GM11168 (cell line): ENCODE measurements around the gene PGGT1B.

ENCODE experiments used
- in situ Hi-C: fragments of 300-500 bp; cut with MboI; formaldehyde crosslinking; loops from one replicate; pipeline ENCODE4 v1.12.0; 2022; ENCODE audit warnings: low sequenced_read_pairs; ENCODE audit not compliant: unreplicated experiment

PGGT1B gene

DNA sequence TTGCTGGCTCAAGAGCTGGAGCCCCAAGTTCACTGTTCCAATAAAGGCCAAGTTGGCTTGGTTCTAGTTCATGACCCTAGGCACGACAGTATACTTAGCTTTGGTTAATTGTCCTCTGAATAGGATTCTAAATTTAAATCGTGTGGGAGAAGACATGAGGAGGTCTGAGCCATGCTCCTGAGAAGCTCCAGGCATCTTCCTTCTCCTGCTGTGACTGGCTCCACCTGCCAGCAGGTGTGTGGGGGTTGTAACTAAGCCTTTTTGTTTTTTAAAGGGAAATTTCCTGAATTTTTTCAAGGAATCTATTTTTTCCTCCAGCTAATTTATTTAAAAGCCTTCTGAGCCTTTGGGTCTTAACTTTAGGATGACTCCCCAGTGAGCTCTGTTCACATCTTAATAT, 72.8 kb downstream of the PGGT1B start:
- in situ Hi-C loops: no loop called here

DNA sequence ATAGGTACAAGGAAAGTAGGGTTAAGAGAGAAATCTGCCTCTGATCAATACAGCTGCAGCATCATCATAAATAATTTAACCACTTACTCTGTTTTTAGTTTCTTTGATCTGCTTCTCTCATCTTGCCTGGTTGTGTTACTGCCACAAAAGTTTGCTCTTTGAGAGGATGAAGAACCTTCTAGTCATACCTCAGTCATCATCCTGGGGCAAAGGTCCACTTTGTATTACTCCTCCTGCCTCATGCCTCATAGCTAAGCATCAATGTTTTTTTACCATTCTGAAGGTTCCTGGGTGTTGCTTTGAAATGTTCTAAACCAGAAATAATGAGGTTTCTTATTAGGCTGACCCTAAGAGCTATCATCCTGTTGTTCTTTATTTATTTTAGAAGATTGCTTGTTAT, 75.9 kb downstream of the PGGT1B start:
- in situ Hi-C loops: no loop called here

DNA sequence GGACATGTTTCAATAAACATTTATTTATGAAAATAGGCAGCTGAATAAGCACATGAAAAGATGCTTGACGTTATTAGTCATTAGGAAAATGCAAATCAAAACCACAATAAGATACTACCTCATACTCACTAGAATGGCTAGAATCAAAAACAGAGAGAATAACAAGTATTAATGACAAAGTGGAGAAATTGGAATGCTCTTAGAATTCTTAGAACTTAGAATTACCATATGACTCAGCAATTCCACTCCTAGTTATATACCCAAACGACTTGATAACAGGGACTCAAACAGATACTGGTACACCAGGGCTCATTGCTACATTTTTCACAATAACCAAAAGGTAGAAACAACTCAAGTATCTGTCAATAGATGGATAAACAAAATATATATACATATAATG, 77.9 kb downstream of the PGGT1B start:
- in situ Hi-C loops: no loop called here

DNA sequence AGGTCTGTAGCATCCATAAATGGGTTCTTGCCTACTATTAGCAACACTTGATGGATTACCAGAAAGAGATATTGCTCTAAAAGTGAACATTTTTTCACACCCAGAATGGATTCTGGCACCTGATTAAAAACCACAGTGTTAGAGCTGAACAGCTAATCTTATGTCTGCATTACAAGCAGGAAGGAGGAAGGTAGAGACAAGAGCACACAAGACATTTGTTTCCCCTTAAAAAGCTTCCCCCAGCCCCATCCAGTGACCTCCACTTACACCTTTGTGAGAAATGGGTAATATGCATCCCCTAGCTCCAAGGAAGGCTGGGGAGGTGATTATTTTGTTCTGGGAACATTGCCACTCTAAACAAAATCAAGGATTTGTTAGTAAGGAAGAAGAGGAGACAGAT, 80.9 kb downstream of the PGGT1B start:
- in situ Hi-C loops: no loop called here

DNA sequence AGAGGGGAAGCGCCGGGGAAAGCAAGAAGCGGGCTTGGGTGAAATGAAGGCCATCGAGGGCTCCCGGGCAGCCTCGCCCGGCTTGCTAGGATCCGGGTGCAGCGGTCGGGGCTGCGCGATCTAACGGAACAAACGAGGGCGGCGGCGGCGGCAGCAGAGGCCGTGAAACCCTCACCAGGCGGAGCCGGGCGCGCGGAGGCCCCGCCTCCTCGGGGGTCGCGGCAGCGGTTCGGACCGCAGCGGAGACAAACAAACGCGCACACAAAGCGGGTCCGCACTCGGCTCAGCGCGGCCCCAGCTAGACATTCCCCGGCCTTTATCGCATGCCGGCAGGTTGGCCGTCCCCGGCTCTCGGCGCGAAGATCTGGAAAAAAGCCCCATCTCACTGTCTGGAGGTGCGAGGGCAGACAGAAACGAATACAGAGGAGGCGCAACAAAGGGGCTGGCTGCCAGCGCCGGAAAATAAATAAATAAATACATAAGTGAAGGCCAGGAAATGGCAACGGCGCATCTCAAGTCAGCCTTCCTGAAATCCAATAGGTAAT, 82.4 kb downstream of the PGGT1B start:
- in situ Hi-C loops: no loop called here

DNA sequence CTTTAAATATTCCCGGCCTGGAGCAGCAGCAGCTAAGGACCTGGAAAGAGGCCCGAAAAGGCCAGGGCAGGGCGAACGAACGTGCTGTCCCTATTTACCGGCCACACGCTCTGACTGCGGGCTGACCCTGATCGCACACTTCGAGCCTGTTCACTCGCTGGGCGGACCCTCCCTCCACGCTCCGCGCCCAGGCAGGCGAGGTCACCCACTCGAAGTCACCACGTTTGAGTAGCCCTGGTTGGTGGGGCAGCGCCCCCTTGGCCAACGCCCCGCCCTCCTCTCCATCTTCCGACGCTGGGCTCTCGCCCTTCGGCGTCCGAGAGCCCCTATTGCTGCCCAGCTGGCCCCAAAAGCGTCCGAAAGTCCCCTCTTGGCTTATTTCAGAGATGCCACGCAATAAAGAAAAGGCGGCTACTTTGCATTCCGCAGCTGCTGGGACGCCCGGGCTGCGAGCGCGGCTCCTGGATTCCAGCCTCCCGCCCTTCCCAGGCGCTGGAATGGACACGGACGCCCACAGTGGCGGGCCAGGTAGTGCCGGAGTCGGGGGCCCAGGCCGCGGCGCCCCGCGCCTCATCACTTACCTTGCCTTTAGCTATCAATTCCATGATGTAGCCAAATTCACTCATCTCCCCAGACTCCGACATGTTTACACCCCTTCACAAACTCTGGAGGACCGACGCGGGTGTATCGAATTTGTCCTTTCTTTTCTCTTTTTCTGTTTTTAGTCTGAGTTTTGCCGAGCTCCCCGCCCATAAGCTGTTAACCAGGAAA, 83.1 kb downstream of the PGGT1B start:
- in situ Hi-C loops: no loop called here

DNA sequence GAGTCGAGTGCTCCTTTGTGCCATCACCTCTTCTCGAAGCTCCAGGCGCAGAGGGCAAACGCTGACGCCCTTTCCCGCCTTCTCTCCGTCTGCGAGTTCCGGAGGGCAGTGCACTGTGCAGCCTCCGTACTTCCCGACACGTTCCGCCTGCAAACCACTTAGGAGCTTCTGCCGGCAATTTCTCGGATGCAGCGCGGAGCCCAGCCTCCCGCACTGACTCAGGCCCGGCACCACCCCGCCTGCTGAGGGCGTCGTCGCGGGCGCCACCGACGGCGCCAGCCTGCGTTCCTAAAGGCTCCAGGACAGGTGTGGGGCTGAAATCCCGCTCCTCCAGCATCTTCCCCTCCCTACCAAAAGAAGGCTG, 83.7 kb downstream of the PGGT1B start:
- in situ Hi-C loops: no loop called here

DNA sequence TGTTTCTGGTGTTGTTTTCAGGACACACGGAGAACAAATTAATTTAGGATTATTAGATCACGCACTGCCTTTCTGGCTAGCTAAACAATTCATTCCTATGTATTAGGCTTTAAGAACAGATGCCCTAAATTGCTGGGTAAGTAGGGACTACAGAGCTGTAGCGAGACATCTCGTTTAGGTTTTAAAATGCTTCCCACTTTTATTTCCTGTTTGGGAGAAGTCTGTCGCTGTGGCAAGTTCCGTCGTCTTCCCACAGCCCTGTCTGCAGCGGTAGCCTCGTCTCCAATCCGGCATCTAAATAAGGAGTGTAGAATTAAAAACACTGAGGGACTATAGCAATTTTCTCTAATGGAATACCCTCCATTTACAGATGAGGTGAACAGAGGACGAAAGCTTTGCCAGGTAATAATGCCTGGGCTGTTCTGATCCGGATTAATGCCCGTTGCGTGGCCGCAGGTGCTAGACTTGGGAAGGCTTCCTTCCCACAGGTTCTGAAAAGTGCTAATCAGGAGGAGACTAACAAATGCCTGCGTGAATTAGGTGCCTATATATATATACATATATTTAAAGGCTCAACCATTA, 91.7 kb downstream of the PGGT1B start:
- in situ Hi-C loops: no loop called here

DNA sequence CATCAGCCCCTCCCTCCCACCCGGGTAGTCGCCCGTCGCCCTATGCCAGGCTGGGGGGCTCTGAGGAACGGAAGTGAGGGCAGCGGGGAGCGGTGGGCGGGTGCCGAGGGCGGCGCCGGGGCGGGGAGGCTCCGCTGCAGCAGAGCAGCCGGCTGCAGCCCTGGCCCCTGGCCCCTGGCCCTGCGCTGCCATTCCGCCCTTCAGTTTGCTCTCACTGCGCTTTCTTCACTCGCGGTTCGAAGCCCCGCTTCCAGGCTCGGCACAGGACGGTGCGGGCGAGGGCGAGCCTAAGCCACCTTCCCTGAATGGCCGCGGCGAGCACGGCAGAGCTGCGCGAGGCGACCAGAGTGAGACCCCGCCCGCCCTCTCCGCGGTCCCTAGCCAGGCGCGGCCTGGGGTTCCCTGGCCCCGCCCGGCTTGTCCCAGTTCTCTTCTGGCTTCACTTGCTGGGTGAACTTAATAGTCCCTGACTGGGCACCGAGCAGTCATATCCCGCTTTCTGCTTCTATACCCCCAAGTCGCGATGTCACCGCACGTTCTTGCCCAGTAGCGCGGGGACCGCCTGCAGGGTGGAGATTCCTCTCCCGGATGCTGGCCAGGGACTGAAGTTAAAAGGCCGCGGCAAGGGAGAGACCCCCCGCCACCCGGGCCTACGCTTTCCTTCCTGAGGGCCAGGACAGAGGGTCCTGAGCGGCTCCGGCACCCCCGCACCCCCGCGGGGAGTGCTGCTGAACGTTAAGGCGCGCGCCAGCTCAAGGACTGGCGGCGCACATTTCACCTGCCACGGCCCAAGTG, 92.3 kb downstream of the PGGT1B start:
- in situ Hi-C loops: no loop called here

DNA sequence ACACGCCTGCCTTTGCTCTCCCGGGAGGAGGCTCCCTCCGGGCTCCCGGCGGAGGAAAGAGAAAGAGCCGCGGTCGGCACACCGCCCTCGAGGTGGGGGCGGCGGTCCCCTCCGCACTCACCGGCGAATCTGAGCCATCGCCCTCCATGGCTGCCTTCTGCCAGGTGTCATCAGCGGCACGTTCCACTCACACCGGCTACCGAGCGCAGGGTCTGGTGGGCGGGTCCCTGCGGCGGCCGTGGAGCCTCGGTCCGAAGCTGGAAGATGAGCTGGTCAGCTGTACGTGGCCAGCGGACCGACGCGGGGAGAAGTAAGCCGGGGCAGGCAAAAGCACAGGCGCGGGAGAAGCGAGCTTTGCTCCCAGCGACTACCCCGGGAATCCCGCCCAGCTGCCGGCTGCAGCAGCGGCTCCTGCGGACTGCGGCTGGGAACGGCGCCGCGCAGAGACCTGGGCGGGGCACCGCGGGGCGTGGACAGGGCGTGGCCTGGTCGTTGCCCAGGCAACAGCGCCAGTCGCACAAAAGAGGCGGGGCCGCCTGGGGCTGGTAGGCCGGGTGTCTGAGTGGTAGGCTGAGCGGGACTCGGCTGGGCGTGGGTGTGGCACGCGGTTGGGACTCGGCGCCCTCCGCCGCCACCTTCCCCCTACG, 93.1 kb downstream of the PGGT1B start, which contains the start of gene TRIM36:
Gene TRIM36, minus strand, starts transcription at position 422 of the 647 bp plus-strand sequence. Its CDS starts 274 bp downstream, at position 148.
- in situ Hi-C loops: no loop called here

DNA sequence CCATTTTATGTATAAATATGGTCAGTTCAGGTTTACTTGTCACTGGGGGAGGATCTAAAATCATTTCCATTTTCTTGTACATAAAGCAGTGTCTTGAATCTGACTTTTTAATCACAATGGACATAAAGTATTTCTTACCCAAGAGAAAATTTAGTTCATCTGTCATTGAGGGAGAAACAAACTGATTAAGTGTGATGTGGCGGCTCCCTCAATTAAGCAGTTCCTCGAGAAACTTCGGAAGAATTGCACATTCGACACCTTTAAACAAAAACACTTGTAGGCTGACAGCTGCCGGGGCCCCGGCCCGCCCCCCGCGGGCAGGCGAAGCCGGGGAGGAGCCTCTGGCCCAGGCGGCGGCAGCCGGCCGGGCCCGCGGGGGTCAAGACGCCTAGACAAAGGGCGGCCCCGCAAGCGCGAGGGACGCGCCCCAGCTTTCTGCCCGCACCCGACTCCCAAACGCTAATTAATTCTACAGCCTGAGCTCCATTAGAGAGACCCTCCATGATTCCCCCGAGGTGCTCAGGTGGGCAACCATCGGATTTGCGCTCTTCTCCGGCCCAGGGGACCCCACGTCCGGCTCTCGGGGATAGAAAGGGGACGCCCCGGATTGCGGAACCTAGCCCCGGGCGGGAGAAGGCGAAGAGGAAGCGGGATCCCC, 93.7 kb downstream of the PGGT1B start:
- in situ Hi-C loops: no loop called here

DNA sequence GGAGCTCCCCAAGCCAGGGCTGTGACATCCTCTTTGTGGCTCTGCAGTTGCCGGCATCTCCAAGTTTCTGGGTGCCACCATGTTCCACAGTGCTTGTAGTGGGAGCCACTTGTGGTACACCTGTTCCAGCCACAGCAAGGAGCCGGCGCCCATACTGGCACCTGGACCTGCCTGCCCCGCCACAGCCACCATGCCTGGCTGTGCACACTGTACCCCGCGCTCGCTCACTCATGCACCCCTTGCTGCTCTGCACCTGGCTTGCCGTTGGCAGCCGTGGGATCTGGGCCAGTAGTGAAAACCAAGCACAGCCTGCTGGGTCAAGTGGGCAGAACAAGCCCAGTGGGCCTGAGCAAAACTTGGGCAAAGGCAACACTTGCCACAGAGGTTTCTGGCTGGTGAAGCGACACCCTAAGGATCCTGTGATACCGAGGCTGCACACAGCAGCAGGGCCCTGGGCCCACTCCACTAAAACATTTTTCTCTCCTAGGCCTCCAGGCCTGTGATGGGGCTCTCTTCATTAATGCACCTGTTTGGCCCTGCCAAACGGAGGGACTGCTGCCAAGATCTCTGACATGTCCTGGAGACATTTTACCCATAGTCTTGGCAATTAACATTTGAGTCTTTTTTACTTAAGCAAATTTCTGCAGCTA, 95.8 kb downstream of the PGGT1B start:
- in situ Hi-C loops: no loop called here

DNA sequence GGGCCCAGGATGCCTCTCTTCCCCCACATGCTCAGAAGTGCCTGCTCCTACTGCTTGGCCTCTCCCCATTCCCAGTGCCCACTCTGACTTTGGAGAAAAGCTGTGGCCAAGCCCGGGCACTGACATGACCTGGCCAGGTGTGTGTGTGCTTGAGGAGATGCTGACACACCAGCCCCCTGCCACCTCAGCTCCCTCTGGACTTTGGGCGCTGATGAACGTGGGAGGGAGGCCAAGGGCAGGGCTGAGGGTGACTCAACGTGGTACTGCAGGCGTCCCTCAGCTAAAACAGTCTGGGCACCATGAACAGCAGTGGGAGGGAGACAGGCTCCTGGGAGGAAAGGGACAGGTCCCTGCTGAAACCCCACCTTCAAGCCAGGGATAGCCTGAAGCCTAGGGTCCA, 96.9 kb downstream of the PGGT1B start:
- in situ Hi-C loops: no loop called here

DNA sequence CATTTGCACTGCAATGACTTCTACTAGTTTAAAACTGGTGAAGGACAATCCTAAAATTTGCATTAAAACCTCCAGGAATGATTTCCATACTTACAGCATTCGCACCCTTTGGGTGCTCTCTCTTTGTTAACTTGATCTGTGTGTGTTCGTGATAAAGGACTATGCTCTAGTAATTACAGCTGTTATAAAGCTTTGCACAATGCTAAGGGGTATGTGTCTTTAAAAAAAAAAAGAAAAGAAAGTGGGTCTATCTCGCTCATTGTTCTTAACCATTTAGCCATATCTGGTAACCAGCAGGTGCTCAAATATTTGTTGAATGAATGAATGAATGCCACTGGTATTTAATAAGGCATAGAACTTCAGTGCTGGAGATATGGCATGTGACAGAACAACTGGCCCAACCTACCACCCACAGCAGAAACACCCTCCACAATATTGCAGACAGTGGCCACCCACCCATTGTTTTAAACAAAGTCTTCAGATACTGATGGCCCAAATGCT, 101.7 kb downstream of the PGGT1B start:
- in situ Hi-C loops: no loop called here
